Epithelial cell of prostate (primary cell): ENCODE data around the gene MED10.
"Not testable (repeated sequence)": the region's sequence is repeated elsewhere in the genome, so short reads cannot be mapped to it uniquely, and the experiment has no call there.

Experiments
- DNase-seq: peaks from one replicate; pipeline ENCODE4 v3.0.0-alpha.2; 2011; ENCODE audit warnings: low read depth, low spot score
- H3K27ac ChIP-seq: fragments of 450-650 bp; 2 replicates; pipeline ENCODE4 v1.5.1; 2017; ENCODE audit warnings: mild to moderate bottlenecking

The MED10 gene

DNA sequence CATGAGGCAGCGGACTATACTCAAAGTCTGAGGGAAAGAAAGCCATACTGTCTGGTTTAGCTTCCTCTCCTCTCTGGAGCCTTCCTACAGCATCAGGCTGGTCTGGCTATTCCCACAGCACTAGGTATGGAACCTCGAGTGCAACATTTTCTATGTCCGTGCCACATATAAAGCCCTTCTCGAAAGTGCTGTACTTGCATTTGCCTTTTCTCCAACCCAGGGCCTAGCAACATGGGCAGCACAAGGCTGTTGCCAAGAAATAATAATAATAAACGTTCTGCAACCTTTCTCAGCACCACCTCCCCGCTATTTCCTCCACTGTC is 804 bp downstream of the MED10 start:
- DNase-seq: no peak
- H3K27ac ChIP-seq: peak overlapping the region; percentile 68

DNA sequence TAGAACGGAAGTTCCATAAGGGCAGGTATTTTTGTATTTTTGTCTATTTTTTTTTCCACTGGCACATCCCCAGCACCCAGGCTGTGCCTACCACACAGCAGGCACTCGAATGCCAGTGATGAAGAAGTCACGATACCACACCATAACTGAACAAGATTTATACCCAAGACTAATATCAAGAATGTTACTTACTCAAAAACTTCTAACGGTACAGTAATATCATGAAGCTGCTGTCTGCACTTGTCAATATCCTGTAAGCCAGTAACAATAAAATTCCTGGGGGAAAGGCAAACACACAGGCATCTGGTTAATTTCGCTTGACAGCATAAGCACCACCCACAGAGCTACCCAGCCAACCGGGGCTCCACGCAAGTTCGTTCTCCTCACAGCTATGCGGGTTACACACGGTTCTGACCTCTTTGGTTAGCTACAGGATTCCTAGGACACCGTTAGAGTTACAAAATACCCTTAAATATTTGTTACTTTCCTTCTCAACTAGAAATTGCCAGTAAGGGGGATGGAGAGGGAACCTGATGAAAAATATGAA is 1.3 kb downstream of the MED10 start:
- no peak overlapping the region for H3K27ac ChIP-seq
- no peak for DNase-seq

DNA sequence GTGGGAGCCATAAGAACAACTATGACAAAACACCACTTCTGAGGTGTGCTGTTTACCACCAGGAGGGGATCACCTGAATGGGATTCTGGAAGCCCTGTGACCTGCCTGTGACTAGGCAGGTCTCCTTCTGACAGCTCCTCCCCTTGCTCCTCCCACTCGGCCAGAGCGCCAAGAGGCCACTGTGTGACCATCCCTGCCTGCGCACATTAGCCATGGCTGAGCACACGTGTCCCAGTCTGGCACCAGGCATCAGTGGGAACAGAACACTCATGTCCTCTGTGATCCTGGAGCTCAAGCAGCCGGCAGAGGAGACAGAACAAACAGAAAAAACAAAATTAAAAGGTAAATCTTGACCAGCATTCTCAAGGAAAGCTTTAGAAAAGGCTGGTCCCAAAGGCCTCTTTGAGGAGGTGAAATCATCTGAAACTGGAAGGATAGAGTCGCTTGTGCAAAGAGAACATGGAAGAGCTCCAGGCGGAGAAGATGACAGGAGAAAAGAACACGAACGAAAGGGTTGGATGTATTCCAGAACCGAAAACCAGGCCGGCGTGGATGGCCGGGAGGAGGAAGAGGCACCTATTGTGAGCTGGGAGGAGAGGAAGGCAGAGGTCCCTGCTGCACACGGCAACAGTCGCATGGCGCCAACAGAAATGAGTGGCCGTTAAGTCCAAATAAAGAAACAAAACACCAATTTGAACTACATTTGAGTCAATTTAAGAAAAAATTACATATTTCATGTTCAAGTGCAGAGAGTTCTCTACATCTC is 5.1 kb downstream of the MED10 start:
- no peak overlapping the region for H3K27ac ChIP-seq
- no peak for DNase-seq

DNA sequence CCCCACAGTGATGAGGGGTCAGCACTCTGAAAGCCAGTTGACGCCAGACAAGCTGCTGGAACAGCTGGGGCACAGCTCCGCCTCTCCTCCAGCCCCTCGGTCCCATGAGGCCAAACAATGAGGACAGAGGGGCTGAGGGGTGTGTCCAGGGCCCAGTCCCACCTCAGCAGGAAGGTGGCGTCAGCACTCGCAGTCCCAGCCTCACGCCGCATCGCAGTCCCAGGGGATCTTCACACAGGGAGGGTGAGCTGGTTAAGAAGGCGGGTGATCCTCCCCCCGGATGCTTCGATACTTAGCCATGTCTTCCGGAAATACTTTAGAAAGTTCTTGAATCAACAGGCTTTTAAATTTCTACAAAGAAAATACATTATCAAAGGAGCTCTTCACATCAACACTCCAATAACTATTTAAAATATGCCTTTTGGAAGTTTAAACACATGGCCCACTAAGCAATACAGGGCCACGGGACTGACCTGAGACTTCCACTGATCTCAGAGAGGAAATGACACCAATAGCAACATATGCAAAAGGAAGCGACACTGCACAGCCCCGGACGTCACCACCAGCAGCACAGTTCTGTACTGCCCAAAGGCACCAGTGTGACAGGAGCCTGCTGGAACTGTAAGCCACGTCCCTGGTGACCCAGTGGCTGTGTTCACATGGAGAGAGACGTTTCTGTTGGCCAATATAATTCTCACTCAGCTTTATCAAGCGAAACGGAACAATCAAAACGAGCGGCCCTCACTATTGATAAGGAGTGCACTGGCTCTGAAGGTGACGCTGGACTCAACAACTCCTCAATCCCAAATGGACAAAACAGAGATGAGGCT is 5.9 kb downstream of the MED10 start:
- no peak overlapping the region for H3K27ac ChIP-seq
- no peak for DNase-seq

DNA sequence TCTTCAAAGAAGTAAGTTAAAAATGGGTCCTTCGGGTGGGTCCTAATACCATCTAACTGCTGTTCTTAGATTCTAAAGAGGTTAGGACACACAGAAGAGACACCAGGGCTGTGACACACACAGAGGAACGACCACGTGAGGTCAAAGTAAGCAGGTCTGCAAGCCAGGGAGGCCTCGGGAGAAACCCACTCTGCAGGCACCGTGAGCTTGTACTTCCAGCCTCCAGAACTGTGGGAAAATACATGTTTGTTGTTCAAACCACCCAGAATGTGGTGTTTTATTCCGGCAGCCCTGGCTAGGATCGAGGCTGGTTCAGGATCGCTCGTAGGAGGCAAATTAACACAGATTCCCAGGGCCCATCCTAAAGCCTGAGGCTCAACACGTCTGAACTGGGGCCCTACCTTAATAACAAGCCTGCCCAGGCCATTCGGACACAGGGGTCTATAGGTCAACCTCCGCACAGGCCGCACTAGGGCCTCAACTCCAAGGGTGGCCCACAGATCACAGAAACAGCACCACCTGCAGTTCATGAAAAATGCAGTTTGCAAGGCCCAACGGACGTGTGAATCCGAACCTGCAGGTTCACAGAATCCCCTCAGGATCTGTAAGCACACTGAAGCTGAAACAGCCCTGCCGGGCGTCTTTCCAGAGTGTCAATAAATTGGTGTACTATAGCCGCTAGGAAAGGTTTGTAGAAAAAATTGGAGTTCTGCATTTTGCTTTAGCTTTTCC is 7.1 kb downstream of the MED10 start:
- DNase-seq: no peak
- H3K27ac ChIP-seq: no peak overlapping the region

DNA sequence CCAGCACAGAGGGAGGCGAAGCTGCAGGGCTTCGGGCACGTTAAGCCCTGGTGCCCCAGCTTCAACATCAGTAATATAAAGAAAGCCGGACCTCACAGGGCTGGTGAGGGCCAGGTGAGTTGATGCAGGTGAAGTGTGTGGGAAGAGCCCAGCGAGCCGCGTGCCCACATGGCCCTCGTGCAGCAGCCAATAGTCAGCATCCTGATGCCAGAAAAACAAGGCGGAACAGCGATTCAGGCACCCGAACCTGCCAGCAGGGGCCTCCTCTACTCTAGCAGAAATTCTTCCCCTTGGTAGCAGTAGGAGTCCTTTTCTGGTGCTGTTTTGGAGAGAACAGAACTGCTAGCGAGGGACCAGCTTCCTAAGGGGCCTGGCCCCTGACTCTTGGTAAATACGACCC is 7.8 kb downstream of the MED10 start:
- no peak for DNase-seq
- no peak overlapping the region for H3K27ac ChIP-seq

DNA sequence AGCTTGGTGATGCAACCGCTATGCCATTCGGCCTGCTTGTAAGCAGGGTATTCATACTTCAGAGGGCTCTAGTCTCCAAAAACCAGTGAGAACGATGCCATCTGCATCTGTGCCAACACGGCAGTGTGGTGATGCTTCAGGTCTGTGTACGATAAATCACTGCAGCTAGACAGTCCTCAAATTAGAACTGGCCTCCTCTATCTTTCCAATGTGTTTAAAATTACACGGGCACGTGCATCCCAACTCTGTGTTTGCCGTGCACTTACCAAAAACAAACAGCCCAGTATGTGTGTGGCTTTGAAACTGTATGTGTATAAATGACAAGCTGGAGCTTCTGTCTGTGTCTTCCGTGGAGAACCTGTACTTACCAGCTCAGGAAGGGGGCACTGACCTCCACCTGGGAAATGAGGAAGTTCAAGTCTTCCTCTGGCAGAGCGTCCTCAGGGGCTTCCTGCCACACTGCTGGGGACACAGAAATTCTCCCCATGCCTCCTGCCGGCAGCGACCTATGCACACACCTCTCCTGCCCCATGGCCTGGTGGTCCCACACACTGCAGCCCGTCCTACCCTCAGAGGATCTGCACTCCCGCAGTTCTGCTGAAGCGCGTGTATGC is 12.3 kb downstream of the MED10 start:
- no peak for DNase-seq

DNA sequence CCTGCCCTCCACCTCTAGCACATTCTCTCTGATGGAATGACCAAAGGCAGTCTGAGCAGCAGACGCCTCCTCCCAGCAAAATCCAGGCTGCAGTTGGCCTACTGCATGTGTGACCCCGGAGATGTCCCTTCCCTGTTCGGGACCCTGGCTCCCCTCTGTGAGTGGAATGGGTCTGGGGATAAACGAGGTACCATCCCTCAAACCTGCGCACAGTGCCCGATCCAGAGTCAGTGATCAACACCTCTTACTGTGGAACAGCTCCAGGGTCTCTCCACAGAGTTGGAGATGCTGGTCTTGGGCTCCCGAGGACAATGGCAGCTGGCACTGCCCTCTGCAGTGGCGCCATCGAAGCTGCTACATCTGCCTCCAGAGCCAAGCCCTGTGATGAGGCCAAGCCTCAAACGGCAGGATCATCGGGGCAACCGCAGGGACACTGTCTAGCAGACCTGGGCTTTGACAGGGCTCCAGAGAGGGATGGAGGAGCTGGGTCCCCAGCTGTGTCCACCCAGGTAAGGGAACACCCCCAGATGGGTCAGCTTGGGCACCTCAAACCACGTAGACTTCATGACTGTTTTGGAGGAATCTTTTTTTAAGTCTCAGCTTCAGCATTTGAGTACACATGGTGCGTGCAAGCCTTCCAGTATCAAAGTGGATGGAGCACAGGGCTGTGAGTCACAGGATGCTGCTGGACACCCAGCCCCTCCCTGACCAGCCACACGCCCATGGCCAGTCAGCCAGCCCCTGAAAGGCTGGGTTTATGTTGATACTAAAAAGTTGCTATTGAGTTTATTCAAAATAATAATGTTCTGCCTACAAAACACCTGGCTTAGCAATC is 13.0 kb downstream of the MED10 start:
- DNase-seq: no peak
- H3K27ac ChIP-seq: no peak overlapping the region

More for the DNA sequence above, 12.3 kb downstream of the MED10 start:
- H3K27ac ChIP-seq: no peak overlapping the region

DNA sequence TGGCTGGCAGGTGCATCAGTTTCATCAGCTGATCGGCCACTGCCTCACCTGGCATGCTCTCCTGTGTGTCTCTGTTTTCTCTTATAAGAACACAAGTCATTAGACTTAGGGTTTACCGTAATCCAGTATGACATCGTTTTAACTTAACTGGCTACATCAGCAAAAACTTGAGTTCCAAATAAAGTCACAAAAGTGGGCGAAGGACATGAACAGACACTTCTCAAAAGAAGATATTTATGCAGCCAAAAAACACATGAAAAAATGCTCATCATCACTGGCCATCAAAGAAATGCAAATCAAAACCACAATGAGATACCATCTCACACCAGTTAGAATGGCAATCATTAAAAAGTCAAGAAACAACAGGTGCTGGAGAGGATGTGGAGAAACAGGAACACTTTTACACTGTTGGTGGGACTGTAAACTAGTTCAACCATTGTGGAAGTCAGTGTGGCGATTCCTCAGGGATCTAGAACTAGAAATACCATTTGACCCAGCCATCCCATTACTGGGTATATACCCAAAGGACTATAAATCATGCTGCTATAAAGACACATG is 14.8 kb downstream of the MED10 start:
- not testable (repeated sequence) for H3K27ac ChIP-seq, DNase-seq

DNA sequence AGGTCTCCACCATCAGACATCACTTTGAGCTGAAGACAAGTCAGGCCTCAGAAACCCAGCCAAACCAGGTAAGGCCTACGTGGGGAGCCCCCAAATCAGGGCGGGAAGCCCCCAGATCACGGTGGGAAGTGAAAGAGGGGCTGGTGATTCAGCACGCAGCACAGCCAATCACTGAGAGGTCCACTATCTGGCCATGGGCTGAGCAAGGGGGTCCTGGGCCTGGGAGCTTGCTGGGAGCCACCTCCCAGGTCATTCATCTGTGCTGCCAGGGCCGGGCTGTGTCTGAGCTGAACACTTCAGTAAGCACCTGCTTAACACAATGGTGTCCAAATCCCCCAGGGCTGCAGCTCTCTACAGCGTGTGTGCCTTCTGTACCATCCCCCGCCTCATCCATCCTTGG is 15.5 kb downstream of the MED10 start:
- no peak for DNase-seq

DNA sequence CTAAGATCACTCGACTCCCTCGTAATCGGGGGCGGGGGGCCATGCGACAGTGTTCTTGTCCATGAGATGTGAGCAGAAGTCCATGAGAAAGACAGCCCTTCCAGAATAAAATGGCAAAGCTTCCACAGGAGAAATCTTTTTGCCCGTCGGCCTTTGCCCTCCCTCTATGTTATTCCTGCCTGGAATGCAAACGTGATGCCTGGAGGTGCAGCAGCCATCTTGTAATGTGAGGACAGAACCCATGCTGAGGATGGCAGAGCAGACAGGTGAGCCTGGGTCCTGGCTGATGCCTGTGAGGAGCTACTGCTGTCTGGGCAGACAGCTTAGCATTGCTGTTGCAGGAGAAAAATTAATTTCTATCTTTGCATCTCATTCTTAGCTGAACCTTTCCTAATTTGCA is 17.2 kb downstream of the MED10 start:
- H3K27ac ChIP-seq: no peak overlapping the region
- DNase-seq: no peak

More for the DNA sequence above, 15.5 kb downstream of the MED10 start:
- no peak overlapping the region for H3K27ac ChIP-seq

DNA sequence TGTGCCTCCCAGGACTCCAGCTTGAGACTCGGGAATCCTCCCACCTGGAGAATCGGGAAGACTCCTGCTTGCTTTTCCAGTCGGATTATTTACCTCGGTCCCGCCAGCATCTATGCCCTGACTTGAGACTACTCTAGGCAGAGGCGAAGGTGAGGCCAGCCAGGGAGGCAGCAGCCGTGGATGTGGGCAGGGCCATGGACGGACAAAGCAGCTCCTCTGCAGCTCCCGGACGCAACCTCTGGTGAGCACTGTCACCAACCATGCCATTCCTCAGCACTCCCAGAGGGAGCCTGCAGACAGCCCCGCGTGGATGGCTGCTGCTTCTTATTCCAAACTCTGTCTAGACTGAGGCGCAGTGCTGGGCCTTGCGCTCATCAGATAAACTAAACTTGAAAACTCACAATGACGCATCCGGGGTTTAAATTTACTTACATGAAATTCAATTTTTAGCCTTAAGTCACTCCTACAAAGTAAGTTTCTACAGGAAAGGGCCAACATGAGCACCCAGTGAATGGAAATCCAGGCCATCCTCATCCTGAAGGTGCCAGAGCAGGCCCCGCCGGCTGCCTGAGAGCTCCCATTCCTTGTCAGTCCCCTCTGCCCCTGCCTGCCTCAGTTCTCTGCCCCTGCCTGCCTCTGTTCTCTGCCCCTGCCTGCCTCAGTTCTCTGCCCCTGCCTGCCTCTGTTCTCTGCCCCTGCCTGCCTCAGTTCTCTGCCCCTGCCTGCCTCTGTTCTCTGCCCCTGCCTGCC is 17.8 kb downstream of the MED10 start:
- no peak overlapping the region for H3K27ac ChIP-seq
- no peak for DNase-seq

DNA sequence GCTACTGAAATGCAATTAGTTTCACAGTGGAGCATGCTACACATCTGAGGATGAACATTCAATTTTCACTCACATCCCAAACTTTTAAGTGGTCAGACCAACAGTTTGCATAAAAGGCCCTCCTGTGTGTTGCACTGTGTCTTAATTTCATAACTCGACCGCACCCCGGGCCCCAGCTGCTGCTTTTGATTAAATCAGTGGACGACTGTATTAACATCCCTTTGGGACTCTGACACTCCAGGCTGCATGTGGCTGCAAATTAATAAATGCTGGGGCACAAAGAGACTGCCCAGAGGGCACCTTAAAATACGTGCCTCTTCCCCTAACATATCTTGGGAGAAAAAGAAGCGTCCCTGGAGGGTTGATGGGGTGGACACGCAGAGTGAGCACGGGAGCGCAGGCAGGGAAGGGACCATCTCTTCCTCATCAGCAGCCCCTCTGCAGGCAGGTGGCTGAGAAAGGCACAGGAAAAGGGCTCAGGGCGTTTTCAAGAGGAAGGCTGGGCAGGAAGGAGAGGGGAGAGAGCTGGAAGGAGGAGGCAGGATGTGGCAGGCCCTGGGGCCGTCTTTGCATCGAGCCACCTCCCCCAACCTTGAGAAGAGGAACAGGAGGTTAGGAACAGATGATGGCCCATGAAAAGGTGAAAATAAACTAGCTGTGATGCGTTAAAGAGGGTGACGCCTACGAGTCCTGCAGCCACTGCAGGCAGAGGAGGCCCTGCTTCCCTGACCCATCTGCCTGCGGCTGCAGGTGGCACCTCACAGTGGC is 18.6 kb downstream of the MED10 start:
- H3K27ac ChIP-seq: no peak overlapping the region
- DNase-seq: no peak

DNA sequence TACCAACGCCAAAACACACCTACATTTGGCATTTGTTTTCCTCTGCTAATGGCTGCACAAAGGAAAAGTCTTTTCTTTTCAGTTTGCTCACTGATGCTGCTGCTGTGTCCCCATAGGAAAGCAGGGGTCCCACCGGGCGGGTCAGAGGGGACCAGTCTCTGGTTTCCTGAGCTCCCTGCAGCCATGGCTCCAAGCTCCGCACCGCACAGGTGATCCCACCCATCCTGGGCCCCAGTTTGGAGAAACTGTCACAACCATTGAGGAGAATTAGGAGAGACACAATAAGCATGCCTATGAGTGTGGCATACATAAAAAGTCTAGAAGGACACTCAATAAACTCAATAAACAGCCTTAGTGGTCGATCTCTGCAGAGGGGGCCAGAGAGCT is 19.9 kb downstream of the MED10 start:
- H3K27ac ChIP-seq: no peak overlapping the region
- no peak for DNase-seq

DNA sequence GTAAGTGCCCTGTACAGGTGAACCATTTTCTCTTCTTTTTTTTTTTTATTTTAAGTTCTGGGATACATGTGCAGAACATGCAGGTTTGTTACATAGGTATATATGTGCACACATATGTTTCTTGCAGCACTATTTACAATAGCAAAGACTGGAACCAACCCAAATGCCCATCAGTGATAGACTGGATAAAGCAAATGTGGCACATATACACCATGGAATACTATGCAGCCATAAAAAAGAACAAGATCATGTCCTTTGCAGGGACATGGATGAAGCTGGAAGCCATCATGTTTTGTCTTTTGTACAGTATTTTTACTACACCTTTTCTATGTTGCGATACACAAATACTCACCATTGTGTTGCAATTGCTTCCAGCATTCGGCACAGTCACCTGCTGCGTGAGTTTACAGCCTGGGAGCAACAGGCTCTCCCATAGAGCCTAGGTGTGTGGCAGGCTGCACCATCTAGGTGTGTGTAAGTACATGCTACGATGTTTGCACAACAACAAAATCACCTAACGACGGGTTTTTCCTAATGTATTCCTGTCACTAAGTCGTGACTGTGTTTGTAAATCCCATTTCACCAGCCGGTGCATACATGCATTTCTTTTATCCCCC is 20.4 kb downstream of the MED10 start:
- not testable (repeated sequence) for DNase-seq, H3K27ac ChIP-seq

DNA sequence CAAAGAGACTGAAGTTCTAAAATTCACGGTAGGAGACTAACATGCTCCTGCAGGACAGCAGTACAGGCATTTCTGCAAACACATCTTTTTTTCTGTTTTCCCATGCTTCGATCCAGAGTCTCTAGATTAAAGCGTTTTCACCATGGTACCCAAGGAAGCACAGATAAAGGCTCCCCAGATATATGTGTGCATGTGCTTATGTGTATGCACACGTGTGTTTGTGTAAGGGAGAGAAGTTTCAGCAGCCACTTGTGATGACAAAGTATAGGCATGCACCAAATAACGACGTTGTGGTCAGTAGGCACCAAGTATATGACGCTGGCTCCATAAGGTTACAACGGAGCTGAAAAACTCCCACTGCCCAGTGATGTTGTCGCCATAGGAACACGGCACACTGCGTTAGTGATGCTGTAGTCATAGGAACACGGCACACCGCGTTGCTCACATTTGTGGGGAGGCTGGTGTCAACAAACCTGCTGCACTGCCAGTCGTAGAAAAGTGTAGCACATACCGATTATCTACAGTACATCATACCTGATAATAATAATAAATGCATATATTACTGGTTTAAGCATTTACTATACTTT is 21.7 kb downstream of the MED10 start:
- no peak for DNase-seq
- no peak overlapping the region for H3K27ac ChIP-seq

DNA sequence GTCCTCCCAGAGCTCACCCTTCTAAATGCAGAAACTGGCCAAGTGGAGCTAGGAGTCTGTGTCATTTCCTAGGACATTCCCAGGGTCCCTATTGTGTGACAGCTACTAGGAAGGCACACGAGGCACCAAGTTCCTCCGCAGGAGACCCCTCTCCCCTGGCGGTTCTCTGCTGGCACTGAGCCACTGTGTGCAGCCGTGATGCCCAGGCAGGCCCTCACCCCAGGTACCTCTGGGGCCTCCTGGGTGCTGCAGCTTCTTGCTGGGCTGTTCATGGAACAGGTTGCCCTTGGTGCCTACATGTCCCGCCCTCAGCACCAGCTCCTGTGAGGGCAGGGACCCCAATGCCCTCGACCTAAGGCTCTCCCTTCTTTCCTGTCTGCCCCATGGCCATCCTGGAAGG is 23.1 kb downstream of the MED10 start:
- H3K27ac ChIP-seq: no peak overlapping the region
- no peak for DNase-seq
